Body of pancreas (tissue), 4 donors: Measurements from ENCODE around the gene ZEB2.

Source experiments
- POLR2A ChIP-seq, 3 donors: fragments of 450-650 bp; IDR thresholded peaks; one replicate each; pipeline ENCODE4 v1.6.1; 2016; ENCODE audit warnings: antibody characterized with exemption in 3 of 3, mild to moderate bottlenecking in 2 of 3
- TF ChIP-seq, protein P1 (sequence below), 7 experiments: fragments of 450-650 bp in 4 of 7; fragments of 200-600 bp in 3 of 7; sonication (generic) in 3 of 7; IDR thresholded peaks; one replicate each; pipeline ENCODE4 v1.5.1; 2016 to 2019; ENCODE audit warnings: antibody characterized with exemption in 7 of 7

- TF ChIP-seq, protein P1, sequence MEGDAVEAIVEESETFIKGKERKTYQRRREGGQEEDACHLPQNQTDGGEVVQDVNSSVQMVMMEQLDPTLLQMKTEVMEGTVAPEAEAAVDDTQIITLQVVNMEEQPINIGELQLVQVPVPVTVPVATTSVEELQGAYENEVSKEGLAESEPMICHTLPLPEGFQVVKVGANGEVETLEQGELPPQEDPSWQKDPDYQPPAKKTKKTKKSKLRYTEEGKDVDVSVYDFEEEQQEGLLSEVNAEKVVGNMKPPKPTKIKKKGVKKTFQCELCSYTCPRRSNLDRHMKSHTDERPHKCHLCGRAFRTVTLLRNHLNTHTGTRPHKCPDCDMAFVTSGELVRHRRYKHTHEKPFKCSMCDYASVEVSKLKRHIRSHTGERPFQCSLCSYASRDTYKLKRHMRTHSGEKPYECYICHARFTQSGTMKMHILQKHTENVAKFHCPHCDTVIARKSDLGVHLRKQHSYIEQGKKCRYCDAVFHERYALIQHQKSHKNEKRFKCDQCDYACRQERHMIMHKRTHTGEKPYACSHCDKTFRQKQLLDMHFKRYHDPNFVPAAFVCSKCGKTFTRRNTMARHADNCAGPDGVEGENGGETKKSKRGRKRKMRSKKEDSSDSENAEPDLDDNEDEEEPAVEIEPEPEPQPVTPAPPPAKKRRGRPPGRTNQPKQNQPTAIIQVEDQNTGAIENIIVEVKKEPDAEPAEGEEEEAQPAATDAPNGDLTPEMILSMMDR (IDR thresholded peaks at IDR 0.05), result no peak
- no peak for TF ChIP-seq POLR2A (IDR thresholded peaks at IDR 0.05)
Observed at GRCh38 chr2:144443837-144444817, 75.8 kb downstream of the ZEB2 start.
